GM18868 (cell line): ENCODE results near the gene TSPAN33.
"Not testable (repeated sequence)": the region's sequence is repeated elsewhere in the genome, so short reads cannot be mapped to it uniquely, and the experiment has no call there.

Experiments
- ATAC-seq: cut with Tn5 transposase; IDR thresholded peaks from one replicate; pipeline ENCODE4 v1.9.1; 2021; ENCODE audit warnings: mild to moderate bottlenecking, moderate library complexity; ENCODE audit not compliant: unreplicated experiment

Gene TSPAN33

GRCh38 chr7:129144095-129144833 lies at the start of gene TSPAN33:
Gene TSPAN33, plus strand, starts transcription at chr7:129144707. Its CDS starts 274 bp downstream, at chr7:129144981.
- peak; percentile 71 for ATAC-seq

- ATAC-seq: peak; percentile 68
Observed at GRCh38 chr7:129095258-129095657, 49.2 kb upstream of the TSPAN33 start.

GRCh38 chr7:129098409-129099084 lies 46.0 kb upstream of the TSPAN33 start:
- no peak for ATAC-seq

GRCh38 chr7:129100827-129101166 lies 43.7 kb upstream of the TSPAN33 start:
- ATAC-seq: no peak

- no peak for ATAC-seq
Observed at GRCh38 chr7:129101746-129102145, 42.8 kb upstream of the TSPAN33 start.

- no peak for ATAC-seq
Observed at GRCh38 chr7:129103561-129104324, 40.8 kb upstream of the TSPAN33 start.

- no peak for ATAC-seq
Observed at GRCh38 chr7:129108581-129108980, 35.9 kb upstream of the TSPAN33 start.

GRCh38 chr7:129110258-129110981 lies 34.1 kb upstream of the TSPAN33 start:
- no peak for ATAC-seq

- ATAC-seq: no peak
Observed at GRCh38 chr7:129110982-129111376, 33.5 kb upstream of the TSPAN33 start.

GRCh38 chr7:129115676-129116075 lies 28.8 kb upstream of the TSPAN33 start:
- ATAC-seq: no peak

GRCh38 chr7:129118182-129118581 lies 26.3 kb upstream of the TSPAN33 start:
- ATAC-seq: no peak

- no peak for ATAC-seq
Observed at GRCh38 chr7:129118976-129119375, 25.5 kb upstream of the TSPAN33 start.

- not testable (repeated sequence) for ATAC-seq
Observed at GRCh38 chr7:129121501-129122077, 22.9 kb upstream of the TSPAN33 start.

- ATAC-seq: peak; percentile 42
Observed at GRCh38 chr7:129122078-129122750, 22.3 kb upstream of the TSPAN33 start.

GRCh38 chr7:129122751-129123509 lies 21.6 kb upstream of the TSPAN33 start:
- ATAC-seq: peak; percentile 75

- no peak for ATAC-seq
Observed at GRCh38 chr7:129123510-129123857, 21.0 kb upstream of the TSPAN33 start.

GRCh38 chr7:129126314-129126713 lies 18.2 kb upstream of the TSPAN33 start:
- ATAC-seq: no peak

GRCh38 chr7:129127154-129127553 lies 17.4 kb upstream of the TSPAN33 start:
- ATAC-seq: no peak

- ATAC-seq: no peak
Observed at GRCh38 chr7:129127601-129128000, 16.9 kb upstream of the TSPAN33 start.
